ENCODE measurements around the gene CLEC18C.
"Not testable (repeated sequence)": the region's sequence is repeated elsewhere in the genome, so short reads cannot be mapped to it uniquely, and the experiment has no call there.

Gene CLEC18C

DNA sequence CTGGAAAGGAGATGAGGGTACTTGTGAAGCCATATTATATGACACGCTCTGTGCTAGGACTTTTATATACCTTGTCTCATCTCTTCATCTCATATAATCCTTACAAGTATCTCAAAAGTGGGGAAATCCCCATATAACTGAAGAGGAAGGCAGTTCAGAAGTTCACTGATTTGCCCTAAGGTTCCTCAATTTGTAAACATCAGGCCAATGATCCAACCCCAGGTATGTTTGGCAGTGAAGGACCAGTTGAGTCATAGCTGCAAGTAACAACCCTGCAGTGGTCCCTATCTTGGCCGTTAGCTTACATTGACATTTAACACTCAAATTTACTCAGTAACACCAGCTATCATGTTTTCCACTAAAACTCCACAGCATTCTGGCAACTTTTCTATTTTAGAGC lies 45.0 kb downstream of the CLEC18C start:
- DNase-seq, result not testable (repeated sequence)

DNA sequence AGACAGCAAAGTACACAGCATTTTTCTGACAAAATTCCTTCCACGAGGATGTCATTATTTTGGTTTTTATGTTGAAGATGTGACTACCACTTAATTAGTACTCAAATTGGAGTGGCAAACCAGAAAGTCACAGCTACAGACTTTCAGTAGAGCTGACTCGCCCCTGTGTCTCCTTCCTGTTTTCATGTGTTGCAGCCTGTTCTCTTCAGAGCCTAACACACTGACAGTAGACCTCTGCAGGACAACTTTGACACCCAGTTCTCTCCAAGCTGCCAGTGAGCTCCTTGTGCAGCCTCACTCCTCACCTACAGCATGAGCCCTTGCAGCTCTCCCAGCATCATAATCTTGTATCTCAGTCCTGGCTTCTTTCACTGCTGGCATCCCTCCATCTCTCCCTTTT lies 49.0 kb downstream of the CLEC18C start:
- not testable (repeated sequence) for DNase-seq

DNA sequence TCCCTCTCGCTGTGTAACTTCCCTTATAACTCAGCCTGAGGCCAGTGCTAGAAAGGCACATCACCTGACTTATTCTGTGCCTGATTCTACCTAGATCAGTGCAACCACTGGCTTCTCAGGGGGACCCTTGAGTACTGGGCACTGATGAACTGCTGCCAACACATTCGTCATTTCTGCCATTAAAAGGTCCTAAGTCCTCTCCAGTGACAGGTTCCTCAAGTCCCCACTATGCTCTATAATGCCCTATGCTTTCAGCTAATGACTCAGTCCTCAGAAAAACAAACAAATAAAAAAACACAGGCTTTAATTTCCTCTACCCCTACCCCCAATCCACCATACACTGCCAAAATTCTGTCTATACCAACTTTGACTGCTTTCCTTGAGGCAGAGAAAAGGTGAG lies 49.6 kb downstream of the CLEC18C start:
- DNase-seq, result not testable (repeated sequence)

DNA sequence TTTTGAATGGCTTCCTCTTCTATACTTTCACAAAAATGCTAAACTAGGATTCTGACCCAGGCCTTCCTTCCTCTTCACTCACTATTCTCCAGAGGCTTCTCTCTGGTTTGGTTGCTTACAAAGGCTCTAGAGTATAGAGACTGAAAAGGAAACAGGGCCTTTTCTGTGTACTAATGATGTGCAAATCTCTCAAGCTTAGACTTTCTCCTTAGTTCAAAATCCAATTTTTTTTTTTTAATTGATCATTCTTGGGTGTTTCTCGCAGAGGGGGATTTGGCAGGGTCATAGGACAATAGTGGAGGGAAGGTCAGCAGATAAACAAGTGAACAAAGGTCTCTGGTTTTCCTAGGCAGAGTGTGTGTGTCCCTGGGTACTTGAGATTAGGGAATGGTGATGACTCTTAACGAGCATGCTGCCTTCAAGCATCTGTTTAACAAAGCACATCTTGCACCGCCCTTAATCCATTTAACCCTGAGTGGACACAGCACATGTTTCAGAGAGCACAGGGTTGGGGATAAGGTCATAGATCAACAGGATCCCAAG lies 50.5 kb downstream of the CLEC18C start:
- DNase-seq, result not testable (repeated sequence)

DNA sequence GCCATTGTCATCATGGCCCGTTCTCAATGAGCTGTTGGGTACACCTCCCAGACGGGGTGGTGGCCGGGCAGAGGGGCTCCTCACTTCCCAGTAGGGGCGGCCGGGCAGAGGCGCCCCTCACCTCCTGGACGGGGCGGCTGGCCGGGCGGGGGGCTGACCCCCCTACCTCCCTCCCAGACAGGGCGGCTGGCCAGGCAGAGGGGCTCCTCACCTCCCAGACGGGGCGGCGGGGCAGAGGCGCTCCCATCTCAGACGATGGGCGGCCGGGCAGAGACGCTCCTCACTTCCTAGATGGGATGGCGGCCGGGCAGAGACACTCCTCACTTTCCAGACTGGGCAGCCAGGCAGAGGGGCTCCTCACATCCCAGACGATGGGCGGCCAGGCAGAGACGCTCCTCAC lies 51.1 kb downstream of the CLEC18C start:
- not testable (repeated sequence) for DNase-seq

DNA sequence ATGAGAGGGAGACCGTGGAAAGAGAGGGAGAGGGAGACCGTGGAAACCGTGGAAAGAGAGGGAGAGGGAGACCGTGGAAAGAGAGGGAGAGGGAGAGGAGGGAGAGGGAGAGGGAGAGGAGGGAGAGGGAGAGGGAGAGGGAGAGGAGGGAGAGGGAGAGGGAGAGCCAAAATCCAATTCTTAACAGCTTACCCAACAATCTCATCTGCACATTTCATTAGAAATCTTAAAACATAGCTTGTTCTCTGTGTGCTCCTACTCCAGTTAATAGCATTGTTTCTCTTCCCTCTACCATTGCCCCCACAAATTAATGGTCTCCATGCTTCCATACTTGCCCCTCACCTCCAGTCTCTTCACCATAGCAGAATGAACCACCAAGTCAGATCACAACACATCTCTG lies 51.8 kb downstream of the CLEC18C start:
- DNase-seq, result not testable (repeated sequence)

DNA sequence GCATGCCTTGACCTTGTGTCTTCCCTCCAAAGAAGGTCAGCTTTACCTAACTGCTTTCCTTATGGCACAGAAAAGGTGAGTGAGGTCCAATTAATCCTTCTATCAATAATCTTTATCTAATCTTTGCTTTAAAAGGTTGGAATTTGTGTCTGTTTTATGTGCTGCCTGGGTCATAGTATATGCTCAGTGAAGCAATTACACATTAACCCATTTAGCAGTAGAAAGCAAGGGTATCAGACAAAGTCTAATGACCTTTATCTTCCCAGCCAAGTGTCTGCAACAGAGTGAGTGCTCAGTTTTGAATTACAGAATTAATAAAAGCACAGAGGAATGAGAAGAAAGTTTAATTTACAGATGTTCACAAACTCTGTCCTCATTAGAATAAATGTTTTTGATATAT lies 52.4 kb downstream of the CLEC18C start:
- not testable (repeated sequence) for DNase-seq

DNA sequence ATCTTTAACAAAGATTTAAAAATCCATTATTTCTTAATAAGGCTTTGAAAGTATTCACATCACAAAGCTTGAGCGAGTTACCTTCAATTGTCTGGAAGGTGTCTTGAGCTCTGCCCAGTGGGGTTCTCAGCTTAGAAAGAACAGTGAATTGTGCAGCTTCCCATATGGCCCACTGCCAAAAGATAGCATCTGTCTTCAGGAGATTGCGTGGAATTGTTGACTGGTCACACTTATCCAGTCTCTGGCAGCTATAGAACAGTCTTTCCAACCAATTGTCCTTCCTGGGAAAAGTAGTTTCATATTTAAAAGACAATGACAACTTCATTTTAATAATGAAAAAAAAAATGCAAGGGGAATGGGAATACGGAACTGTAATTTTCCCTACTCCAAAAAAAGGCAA lies 58.2 kb downstream of the CLEC18C start:
- DNase-seq, result not testable (repeated sequence)
